GM23338 (cell line): ENCODE measurements around the gene PERM1. TPM values are rescaled to one million over a fixed set of nuclear protein-coding genes. Genes with fewer than 3 reads are reported as not detected.

Experiments
- ATAC-seq: fragments of 200-7000 bp; cut with Tn5 transposase; 3 replicates; pipeline ENCODE4 v1.9.1; 2020
- DNase-seq: peaks from one replicate; pipeline ENCODE4 v3.0.0-alpha.2; 2015; ENCODE audit warnings: low spot score
- H2AFZ ChIP-seq: fragments of 200-600 bp; sonication (generic); 2 replicates; pipeline ENCODE4 v1.8.0; 2016; ENCODE audit warnings: antibody characterized with exemption, mild to moderate bottlenecking, moderate library complexity
- H3F3A ChIP-seq: fragments of 200-600 bp; sonication (generic); replicated peaks from 2 replicates; pipeline ENCODE4 v1.8.0; 2017; ENCODE audit warnings: antibody characterized with exemption, mixed run types, low read depth
- H3K27ac ChIP-seq: fragments of 200-600 bp; sonication (generic); 2 replicates; pipeline ENCODE4 v1.6.1; 2016; ENCODE audit warnings: low read depth
- H3K27me3 ChIP-seq: fragments of 200-600 bp; sonication (generic); 2 replicates; pipeline ENCODE4 v1.8.0; 2016; ENCODE audit warnings: mild to moderate bottlenecking, mixed run types, moderate library complexity; ENCODE audit not compliant: insufficient read depth
- H3K36me3 ChIP-seq: fragments of 200-600 bp; sonication (generic); 2 replicates; pipeline ENCODE4 v1.8.0; 2016; ENCODE audit warnings: mild to moderate bottlenecking; ENCODE audit not compliant: insufficient read depth
- H3K4me1 ChIP-seq: fragments of 200-600 bp; sonication (generic); 2 replicates; pipeline ENCODE4 v1.8.0; 2016; ENCODE audit warnings: mild to moderate bottlenecking, moderate library complexity; ENCODE audit not compliant: insufficient read depth
- H3K4me2 ChIP-seq: fragments of 200-600 bp; sonication (generic); 2 replicates; pipeline ENCODE4 v1.7.1; 2017; ENCODE audit warnings: mixed run types
- H3K4me3 ChIP-seq: fragments of 200-600 bp; sonication (generic); 2 replicates; pipeline ENCODE4 v1.6.1; 2016; ENCODE audit warnings: mixed run types
- H3K79me2 ChIP-seq: fragments of 200-600 bp; sonication (generic); replicated peaks from 2 replicates; pipeline ENCODE4 v1.8.0; 2017; ENCODE audit warnings: mild to moderate bottlenecking; ENCODE audit not compliant: insufficient read depth
- H3K9me2 ChIP-seq: fragments of 200-600 bp; sonication (generic); 2 replicates; pipeline ENCODE4 v1.8.0; 2017; ENCODE audit not compliant: insufficient read depth
- H4K20me1 ChIP-seq: fragments of 200-600 bp; sonication (generic); replicated peaks from 2 replicates; pipeline ENCODE4 v1.8.0; 2017; ENCODE audit warnings: mild to moderate bottlenecking; ENCODE audit not compliant: insufficient read depth
- H3K27ac Mint-ChIP-seq: 2 replicates; pipeline ENCODE4 v1.8.0; 2020; ENCODE audit warnings: inconsistent platforms, mild to moderate bottlenecking, moderate library complexity, mixed read lengths
- H3K27me3 Mint-ChIP-seq: 3 replicates; pipeline ENCODE4 v1.8.0; 2022; ENCODE audit warnings: low read depth, mild to moderate bottlenecking, moderate library complexity, mixed read lengths, inconsistent platforms; ENCODE audit not compliant: insufficient read depth, poor library complexity
- H3K36me3 Mint-ChIP-seq: 3 replicates; pipeline ENCODE4 v1.8.0; 2021; ENCODE audit warnings: low read depth, mild to moderate bottlenecking, inconsistent platforms, moderate library complexity, mixed read lengths
- H3K4me1 Mint-ChIP-seq: 3 replicates; pipeline ENCODE4 v1.8.0; 2020; ENCODE audit warnings: mild to moderate bottlenecking, inconsistent platforms, mixed read lengths
- H3K4me3 Mint-ChIP-seq: 3 replicates; pipeline ENCODE4 v1.8.0; 2021; ENCODE audit warnings: moderate library complexity, mild to moderate bottlenecking, inconsistent platforms, mixed read lengths
- H3K9me3 Mint-ChIP-seq: 3 replicates; pipeline ENCODE4 v1.8.0; 2020; ENCODE audit warnings: moderate library complexity, mild to moderate bottlenecking, inconsistent platforms, mixed read lengths
- CREB1 ChIP-seq: fragments of 250-450 bp; sonication (Bioruptor Pico); IDR thresholded peaks from 2 replicates; pipeline ENCODE4 v1.5.0; 2020; ENCODE audit warnings: low read depth, mild to moderate bottlenecking, moderate library complexity
- EZH2phosphoT487 ChIP-seq: fragments of 200-600 bp; sonication (generic); IDR thresholded peaks from one replicate; pipeline ENCODE4 v1.8.1; 2018; ENCODE audit warnings: antibody characterized with exemption; ENCODE audit not compliant: unreplicated experiment
- POLR2AphosphoS5 ChIP-seq: IDR thresholded peaks from 2 replicates; pipeline ENCODE4 v1.6.1; 2016; ENCODE audit warnings: antibody characterized with exemption, low read depth
- ZNF331 ChIP-seq: fragments of 250-450 bp; sonication (Bioruptor Pico); IDR thresholded peaks from 2 replicates; pipeline ENCODE4 v1.5.0; 2020; ENCODE audit warnings: low read depth, mild to moderate bottlenecking, moderate library complexity
- polyA plus RNA-seq: library from polyadenylated mRNA; unstranded; fragments of >200 nt; fragmentation: Nextera tagmentation; extraction: Ambion mirVana; gene quantifications from 2 replicates; pipeline ENCODE4 v1.2.1, GENCODE V29; 2016
- total RNA-seq: library from RNA; depleted of rRNA; stranded (reverse); fragments of >200 nt; shearing (Covaris generic); gene quantifications from 2 replicates; pipeline ENCODE4 v1.2.3, GENCODE V29; 2014
- TF ChIP-seq, protein P1 (sequence below): fragments of 250-450 bp; sonication (Bioruptor Pico); IDR thresholded peaks from 2 replicates; pipeline ENCODE4 v1.5.0; 2020; ENCODE audit warnings: mild to moderate bottlenecking, moderate library complexity
- TF ChIP-seq, protein P2 (sequence below), 2 experiments: fragments of 200-600 bp in 1 of 2; sonication (generic) in 1 of 2; conservative IDR thresholded peaks; 2 replicates each; pipeline versions ENCODE4 v1.5.1 to v1.6.1; 2016 to 2017; ENCODE audit warnings: antibody characterized with exemption in 2 of 2, low read depth in 2 of 2, mild to moderate bottlenecking in 2 of 2, moderate library complexity in 1 of 2

Gene PERM1
- total and polyA plus RNA-seq, 2 experiments from 2014 or later: 1.1 TPM; not detected in 1

DNA sequence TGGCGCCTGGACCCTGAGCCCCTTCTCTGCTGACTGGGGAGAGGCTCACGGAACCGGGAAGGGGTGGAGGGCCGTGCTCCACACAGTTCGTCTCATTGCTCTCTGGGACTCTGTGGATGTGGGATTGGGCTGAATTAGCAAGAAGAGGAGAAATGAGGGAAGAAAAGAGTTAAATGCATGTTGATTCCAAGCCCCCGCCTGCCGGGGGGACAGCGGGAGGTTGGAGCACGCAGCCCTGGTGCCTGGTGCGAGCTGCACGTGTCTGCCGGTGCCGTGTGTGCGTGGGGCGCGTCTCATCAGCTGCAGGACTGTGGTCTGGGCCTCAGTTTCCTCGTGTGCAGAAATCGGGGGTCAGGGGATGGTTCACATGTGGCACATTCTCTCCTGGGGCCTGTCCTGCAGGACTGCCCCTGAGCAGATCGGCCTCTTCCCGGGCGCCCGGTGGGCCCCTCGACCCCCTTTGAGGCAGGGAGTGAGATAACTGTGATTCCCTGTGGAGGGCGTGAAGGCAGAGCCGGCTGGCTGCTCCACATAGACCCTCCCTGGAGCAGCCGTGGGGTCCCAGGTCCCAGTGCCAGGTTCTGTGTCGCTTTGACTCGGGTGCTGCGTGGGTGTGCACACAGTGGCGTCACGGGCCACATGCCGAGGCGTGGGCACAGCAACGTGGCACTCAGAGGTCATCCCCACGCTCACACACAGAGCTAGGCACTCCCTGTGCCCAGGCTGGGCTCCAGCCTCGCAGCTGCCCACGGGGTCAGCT is 46.7 kb downstream of the PERM1 start (continued):
- no peak for TF ChIP-seq EZH2phosphoT487
- TF ChIP-seq, protein P1, sequence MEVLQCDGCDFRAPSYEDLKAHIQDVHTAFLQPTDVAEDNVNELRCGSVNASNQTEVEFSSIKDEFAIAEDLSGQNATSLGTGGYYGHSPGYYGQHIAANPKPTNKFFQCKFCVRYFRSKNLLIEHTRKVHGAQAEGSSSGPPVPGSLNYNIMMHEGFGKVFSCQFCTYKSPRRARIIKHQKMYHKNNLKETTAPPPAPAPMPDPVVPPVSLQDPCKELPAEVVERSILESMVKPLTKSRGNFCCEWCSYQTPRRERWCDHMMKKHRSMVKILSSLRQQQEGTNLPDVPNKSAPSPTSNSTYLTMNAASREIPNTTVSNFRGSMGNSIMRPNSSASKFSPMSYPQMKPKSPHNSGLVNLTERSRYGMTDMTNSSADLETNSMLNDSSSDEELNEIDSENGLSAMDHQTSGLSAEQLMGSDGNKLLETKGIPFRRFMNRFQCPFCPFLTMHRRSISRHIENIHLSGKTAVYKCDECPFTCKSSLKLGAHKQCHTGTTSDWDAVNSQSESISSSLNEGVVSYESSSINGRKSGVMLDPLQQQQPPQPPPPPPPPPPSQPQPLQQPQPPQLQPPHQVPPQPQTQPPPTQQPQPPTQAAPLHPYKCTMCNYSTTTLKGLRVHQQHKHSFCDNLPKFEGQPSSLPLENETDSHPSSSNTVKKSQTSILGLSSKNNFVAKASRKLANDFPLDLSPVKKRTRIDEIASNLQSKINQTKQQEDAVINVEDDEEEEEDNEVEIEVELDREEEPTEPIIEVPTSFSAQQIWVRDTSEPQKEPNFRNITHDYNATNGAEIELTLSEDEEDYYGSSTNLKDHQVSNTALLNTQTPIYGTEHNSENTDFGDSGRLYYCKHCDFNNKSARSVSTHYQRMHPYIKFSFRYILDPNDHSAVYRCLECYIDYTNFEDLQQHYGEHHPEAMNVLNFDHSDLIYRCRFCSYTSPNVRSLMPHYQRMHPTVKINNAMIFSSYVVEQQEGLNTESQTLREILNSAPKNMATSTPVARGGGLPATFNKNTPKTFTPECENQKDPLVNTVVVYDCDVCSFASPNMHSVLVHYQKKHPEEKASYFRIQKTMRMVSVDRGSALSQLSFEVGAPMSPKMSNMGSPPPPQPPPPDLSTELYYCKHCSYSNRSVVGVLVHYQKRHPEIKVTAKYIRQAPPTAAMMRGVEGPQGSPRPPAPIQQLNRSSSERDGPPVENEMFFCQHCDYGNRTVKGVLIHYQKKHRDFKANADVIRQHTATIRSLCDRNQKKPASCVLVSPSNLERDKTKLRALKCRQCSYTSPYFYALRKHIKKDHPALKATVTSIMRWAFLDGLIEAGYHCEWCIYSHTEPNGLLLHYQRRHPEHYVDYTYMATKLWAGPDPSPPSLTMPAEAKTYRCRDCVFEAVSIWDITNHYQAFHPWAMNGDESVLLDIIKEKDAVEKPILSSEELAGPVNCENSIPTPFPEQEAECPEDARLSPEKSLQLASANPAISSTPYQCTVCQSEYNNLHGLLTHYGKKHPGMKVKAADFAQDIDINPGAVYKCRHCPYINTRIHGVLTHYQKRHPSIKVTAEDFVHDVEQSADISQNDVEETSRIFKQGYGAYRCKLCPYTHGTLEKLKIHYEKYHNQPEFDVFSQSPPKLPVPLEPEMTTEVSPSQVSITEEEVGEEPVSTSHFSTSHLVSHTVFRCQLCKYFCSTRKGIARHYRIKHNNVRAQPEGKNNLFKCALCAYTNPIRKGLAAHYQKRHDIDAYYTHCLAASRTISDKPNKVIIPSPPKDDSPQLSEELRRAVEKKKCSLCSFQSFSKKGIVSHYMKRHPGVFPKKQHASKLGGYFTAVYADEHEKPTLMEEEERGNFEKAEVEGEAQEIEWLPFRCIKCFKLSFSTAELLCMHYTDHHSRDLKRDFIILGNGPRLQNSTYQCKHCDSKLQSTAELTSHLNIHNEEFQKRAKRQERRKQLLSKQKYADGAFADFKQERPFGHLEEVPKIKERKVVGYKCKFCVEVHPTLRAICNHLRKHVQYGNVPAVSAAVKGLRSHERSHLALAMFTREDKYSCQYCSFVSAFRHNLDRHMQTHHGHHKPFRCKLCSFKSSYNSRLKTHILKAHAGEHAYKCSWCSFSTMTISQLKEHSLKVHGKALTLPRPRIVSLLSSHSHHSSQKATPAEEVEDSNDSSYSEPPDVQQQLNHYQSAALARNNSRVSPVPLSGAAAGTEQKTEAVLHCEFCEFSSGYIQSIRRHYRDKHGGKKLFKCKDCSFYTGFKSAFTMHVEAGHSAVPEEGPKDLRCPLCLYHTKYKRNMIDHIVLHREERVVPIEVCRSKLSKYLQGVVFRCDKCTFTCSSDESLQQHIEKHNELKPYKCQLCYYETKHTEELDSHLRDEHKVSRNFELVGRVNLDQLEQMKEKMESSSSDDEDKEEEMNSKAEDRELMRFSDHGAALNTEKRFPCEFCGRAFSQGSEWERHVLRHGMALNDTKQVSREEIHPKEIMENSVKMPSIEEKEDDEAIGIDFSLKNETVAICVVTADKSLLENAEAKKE: no peak

GRCh38 chr1:933603-933940 is 48.3 kb downstream of the PERM1 start:
- Histone ChIP-seq H3K79me2 (no peaks in the 10 kb centered on the region), H3K36me3 (no peaks in the 10 kb centered on the region), H4K20me1 (no peaks in the 10 kb centered on the region), H3K4me3 (no peak overlapping the region), H3K4me2 (no peak overlapping the region), H3K9me2 (no peaks in the 10 kb centered on the region), H3F3A (no peaks in the 10 kb centered on the region), H3K27me3 (peaks cover 83% of the 10 kb centered on the region), H2AFZ (no peak overlapping the region), H3K27ac (no peak overlapping the region), H3K4me1 (no peaks in the 10 kb centered on the region; the same call in 1 of the 2 replicates)
- H3K9me3 Mint-ChIP-seq: no peaks in the 10 kb centered on the region; the same call in 2 of the 3 replicates
- H3K27ac Mint-ChIP-seq: no peak overlapping the region
- H3K4me1 Mint-ChIP-seq: peaks cover 9% of the 10 kb centered on the region
- H3K27me3 Mint-ChIP-seq: peaks cover 69% of the 10 kb centered on the region
- 0 out of 3 replicates have a peak, but pooled peaks have one; percentile 2 for ATAC-seq
- DNase-seq: no peak
- no peak overlapping the region for H3K4me3 Mint-ChIP-seq
- H3K36me3 Mint-ChIP-seq: no peaks in the 10 kb centered on the region
- no peak for TF ChIP-seq CREB1 (CRISPR knock-in tag)
- TF ChIP-seq POLR2AphosphoS5: no peak
- TF ChIP-seq, protein P2, sequence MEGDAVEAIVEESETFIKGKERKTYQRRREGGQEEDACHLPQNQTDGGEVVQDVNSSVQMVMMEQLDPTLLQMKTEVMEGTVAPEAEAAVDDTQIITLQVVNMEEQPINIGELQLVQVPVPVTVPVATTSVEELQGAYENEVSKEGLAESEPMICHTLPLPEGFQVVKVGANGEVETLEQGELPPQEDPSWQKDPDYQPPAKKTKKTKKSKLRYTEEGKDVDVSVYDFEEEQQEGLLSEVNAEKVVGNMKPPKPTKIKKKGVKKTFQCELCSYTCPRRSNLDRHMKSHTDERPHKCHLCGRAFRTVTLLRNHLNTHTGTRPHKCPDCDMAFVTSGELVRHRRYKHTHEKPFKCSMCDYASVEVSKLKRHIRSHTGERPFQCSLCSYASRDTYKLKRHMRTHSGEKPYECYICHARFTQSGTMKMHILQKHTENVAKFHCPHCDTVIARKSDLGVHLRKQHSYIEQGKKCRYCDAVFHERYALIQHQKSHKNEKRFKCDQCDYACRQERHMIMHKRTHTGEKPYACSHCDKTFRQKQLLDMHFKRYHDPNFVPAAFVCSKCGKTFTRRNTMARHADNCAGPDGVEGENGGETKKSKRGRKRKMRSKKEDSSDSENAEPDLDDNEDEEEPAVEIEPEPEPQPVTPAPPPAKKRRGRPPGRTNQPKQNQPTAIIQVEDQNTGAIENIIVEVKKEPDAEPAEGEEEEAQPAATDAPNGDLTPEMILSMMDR (conservative IDR thresholded peaks at IDR 0.05; ENCODE audit: low read depth in 2 of 2): no peak
- TF ChIP-seq, protein P1: no peak
- TF ChIP-seq ZNF331 (CRISPR knock-in tag): no peak
